SU-DHL-6 (cell line): ENCODE results near the gene DSTYK.

Experiments used
- EZH2phosphoT487 ChIP-seq: fragments of 200-600 bp; sonication (generic), shearing (Covaris generic); conservative IDR thresholded peaks from 2 replicates; pipeline ENCODE4 v1.6.1; 2018; ENCODE audit warnings: mild to moderate bottlenecking, antibody characterized with exemption, low read length, moderate library complexity, mixed read lengths
- TF ChIP-seq, protein P1 (sequence below): fragments of 200-600 bp; sonication (generic); IDR thresholded peaks from one replicate; pipeline ENCODE4 v1.5.1; 2017; ENCODE audit warnings: antibody characterized with exemption, mild to moderate bottlenecking, low read length, moderate library complexity; ENCODE audit not compliant: insufficient read depth, poor library complexity, severe bottlenecking

DNA sequence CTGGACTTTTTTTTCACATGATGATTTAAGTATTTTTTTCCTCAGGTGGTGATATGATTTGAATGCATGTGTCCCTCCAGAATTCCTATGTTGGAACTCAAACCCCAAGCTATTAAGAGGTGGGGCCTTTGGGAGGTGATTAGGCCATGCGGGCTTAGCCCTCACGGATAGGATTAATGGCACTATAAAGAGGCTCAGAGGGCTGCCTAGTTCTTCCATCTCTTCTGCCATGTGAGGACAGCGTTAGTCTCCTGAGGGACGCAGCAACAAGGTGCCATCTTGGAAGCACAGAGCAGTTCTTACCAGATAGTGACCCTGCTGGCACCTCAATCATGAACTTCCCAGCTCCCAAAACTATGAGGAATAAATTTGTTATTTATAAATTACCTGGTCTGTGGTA, 71.4 kb downstream of the DSTYK start:
- TF ChIP-seq, protein P1, sequence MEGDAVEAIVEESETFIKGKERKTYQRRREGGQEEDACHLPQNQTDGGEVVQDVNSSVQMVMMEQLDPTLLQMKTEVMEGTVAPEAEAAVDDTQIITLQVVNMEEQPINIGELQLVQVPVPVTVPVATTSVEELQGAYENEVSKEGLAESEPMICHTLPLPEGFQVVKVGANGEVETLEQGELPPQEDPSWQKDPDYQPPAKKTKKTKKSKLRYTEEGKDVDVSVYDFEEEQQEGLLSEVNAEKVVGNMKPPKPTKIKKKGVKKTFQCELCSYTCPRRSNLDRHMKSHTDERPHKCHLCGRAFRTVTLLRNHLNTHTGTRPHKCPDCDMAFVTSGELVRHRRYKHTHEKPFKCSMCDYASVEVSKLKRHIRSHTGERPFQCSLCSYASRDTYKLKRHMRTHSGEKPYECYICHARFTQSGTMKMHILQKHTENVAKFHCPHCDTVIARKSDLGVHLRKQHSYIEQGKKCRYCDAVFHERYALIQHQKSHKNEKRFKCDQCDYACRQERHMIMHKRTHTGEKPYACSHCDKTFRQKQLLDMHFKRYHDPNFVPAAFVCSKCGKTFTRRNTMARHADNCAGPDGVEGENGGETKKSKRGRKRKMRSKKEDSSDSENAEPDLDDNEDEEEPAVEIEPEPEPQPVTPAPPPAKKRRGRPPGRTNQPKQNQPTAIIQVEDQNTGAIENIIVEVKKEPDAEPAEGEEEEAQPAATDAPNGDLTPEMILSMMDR = no peak
- TF ChIP-seq EZH2phosphoT487 = no peak
